Measurements from ENCODE around the gene ZMIZ1.
"Not testable (repeated sequence)": the region's sequence is repeated elsewhere in the genome, so short reads cannot be mapped to it uniquely, and the experiment has no call there.

Gene ZMIZ1

DNA sequence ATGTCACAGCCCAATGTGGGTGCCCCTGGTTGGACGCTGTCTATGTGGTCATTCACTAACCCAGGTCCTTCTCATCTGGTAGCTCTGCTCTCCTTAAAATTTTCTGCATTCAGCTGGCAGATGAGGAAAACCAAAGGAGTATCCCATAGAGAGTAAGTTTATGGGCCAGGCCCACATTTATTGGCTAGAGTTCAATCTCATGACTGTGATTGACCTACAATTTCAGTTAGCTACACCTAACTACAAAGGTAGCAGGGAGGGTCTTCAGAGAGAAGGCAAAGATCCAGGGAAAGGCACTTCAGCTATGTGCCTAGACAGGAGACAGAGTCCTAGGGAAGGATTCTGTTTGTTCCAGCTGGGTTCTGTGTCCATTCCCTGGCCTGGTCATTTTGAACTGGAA lies 254.8 kb downstream of the ZMIZ1 start:
- no peak for DNase-seq (ENCODE audit: low spot score)

DNA sequence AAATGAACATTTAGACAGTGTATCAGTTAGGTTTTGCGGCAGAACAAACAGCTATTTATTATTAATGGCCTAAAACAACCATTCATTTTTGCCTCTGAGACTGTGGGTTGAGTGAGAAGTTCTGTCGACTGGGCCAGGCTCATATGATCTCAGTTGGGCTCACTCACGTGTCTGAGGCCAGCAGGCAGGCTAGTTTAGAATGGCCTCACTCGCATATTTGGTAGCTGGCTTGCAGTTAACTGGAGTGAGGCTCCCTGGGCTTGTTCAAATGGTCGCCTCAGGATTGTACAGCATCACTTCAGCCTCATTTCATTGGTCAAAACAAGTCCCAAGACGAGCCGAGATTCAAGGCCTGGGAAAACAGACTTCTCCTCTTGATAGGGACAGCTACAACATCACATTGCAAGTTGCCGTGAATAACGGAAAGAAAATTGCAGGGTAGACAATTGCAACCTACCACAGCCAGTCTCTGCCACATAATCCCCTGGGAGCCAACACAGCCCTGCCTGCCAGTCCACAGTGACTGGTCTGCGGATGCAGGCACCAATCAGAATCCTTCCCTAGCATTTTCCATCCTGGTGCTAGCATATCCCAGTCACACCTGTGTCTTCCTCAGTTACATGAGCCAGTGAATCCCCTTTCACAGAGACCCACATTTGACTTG lies 255.4 kb downstream of the ZMIZ1 start:
- DNase-seq (ENCODE audit: low spot score): no peak

DNA sequence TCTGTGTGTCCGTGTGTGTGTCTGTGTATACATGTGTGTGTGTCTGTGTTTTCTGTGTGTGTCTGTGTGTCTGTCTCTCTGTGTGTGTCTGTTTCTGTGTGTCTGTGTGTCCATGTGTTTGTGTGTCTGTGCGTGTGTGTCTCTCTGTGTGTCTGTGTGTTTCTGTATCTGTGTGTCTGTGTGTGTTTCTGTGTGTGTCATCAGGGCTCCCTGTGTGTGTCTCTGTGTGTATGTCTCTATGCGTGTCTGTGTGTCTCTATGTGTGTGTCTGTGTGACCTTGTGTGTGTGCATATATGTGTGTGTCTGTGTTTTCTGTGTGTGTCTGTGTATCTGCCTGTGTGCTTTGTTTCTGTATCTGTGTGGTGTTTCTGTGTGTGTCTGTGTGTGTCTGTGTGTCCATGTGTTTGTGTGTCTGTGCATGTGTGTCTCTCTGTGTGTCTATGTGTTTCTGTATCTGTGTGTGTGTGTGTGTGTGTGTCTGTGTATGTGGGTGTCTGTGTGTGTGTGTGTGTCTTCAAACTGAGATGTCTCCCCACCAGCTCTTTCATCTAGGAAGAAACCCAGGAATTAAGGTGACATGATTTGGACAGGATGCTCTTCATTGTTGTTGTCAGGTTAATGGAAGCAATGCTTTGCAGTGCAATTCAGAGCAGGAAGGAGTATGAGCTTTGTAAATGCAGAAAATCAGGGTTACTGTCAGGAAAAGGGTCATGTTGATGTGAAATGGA lies 257.8 kb downstream of the ZMIZ1 start:
- DNase-seq (ENCODE audit: low spot score): no peak

DNA sequence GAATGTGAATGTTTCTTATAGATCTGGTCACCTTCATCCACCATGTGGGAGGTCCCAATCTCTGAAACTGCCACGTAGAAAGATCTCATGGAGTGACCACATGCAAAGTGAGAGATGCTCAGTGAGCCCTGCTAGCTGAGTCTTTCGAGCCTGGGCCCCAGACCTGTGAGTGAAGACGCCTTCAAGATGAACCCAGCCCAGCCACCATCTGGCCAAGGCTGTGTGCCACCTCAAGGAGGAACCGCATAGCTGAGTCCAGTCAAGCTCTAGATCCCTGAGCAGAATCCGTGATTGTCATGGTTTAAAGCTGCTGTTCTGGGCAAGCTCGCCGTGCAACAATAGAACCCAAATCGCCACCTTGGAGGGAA lies 258.3 kb downstream of the ZMIZ1 start:
- no peak for DNase-seq (ENCODE audit: low spot score)

DNA sequence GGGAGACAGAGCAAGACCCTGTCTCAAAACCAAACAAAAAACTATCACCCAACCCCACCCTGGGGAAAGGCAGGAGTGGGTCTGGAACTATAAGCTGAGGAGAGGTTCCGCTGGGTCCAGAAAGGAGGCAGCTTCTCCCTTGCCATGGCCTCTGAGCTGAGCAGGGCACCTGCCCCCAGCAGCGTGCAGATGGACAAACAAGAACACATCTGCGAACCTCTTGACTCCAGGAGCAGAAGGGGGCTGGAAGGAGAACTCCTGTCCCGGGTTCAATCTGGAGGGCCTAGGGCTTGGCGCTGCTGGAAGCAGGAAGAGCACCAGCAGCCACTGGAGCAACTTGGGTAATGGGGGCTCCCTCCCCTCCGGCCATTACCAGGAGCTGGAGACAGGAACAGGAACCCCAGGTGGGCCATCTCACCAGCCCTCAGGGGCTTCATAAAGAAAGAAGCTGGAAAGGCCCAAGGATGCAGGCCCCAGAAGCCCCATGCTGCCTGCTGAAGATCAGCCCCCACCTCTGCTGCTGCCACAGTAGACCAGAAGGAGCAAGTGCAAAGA lies 259.5 kb downstream of the ZMIZ1 start:
- no peak for DNase-seq (ENCODE audit: low spot score)

DNA sequence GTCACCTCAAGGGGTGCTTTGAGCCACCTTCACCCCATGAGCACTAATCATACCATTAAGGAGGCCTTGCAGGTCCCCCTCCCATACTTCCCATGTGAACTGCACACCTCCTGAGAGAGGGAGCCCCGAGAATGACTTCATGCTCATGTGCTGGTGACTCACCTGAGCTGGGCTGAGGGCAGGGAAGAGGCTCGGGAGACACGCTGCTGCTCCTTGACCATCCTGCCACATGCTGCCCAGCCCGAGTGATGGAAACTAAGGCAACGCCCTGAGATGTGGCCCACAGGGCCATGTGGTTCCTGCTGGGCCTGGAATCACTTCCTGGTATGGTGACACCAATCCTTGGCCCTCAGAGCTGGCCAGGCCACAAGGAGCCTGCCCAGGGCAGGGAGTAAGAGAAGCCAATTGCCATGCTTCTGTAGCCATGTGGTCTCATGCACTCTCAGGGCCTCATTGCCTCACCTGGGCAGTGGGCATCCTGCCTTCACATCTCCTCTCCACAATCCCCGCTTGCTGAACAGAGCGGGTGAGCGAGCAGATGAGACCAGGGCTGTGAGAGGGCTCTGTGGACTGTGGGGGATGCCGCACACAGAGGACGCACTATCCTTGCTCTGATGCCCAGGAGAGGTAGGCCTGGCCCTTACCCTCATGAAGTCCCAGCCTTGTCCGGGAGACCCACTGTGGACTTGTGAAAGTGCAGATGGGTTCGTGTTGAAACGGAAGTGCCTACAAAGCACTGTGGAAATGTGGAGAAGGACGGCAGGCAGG lies 260.2 kb downstream of the ZMIZ1 start:
- DNase-seq (ENCODE audit: low spot score): no peak

DNA sequence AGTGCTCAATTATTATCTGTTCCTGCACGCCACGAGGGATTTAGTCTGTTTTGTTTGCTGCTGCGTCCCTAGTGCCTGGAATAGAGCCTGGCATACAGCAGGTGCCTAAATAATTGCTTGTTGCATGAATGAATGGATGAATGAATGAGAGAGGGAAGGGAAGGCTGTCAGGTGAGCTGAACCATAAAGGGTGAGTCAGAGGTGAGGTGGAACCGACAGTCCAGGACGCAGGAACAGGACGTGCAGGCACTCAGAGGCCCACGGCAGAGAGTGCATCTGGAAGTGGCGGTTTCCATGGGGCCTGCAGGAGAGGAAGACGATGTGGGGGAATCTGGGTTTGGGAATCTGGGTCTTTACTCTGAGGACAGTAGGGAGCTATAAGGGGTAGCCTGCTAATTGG lies 260.8 kb downstream of the ZMIZ1 start:
- no peak for DNase-seq (ENCODE audit: low spot score)

DNA sequence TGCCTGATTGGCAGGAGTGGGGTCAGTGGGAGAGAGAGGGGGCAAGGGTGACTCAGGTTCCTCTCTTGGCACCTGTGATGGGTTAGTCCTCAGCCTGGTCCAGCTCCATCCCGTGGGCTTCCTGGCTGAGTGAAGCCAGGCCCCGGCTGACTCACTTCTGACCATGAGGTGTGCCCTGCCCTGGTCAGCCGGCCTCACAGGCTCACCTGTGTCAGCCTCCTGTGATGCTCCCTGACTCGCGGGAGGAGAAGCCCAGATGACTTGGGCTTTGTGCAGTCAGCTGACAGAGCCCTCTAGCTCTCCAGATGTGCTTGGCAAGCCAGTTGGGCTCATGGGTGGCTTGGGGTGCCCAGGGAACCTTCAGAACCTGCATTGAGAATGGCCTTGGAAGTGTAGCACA lies 262.5 kb downstream of the ZMIZ1 start:
- no peak for DNase-seq (ENCODE audit: low spot score)

DNA sequence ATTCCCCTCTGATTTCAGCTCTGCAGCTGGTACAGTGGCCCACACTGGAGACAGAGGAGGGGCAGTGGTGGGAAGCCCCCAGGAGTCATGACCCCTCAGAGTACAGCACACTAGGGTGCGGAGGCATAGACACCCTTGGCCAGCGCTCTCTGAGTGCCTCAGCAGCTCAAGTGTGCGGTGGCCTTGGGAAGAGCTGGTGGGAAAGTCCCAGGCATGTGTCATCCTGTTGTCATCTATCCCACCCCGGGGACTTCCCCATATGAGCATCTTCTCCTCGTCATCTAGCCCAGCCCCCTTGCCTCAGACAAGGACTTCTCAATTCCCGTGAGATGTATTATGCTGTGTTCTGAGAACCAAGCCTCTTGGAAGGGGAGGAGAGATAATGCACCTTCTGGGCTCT lies 262.9 kb downstream of the ZMIZ1 start:
- DNase-seq (ENCODE audit: low spot score): no peak

DNA sequence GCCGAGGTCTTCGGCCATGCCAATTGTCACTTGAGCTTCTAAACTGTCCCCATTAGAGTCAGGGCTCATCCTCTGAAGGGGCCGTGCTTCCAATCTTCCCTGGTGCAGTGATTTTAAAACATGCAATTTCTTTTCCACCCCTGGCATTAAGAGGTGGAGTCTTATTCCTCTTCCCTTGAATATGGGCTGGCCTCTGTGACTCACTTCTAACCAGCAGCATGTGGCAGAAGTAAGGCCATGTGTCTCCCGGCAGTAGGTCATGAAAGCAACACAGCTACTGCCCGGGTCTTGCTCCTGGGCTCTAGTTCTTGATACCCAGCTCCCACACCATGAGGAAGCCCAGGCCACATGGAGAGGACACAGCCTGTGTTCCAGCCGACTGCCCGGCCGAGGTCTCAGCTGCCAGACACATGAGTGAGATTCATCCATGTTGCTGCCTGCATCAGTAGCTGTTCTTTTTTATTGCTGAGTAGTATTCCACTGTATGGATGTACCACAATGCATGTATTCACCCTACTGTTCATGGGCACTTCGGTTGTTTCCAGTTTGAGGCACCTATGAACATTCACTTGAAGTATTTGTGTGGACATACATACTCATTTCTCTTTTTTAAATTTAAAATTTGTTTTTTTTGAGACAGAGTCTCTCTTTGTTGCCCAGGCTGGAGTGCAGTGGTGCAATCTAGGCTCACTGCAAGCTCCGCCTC lies 264.0 kb downstream of the ZMIZ1 start:
- not testable (repeated sequence) for DNase-seq (ENCODE audit: low spot score)

DNA sequence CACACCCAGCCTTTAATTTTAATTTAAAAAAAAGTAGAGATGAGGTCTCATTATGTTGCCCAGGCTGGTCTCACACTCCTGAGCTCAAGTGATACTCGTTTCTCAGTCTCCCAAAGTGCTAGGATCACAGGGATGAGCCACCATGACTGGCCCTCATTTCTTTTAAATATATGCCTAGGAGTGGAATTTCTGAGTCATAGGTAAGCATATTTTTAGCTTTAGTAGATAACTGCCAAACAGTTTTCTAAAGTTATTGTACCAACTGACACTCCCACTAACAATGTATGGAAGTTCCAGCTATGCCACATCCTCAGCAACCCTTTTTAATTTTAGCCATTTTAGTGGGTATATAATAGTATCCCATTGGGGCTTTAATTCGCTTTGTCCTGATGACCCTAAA lies 264.7 kb downstream of the ZMIZ1 start:
- DNase-seq (ENCODE audit: low spot score): no peak

DNA sequence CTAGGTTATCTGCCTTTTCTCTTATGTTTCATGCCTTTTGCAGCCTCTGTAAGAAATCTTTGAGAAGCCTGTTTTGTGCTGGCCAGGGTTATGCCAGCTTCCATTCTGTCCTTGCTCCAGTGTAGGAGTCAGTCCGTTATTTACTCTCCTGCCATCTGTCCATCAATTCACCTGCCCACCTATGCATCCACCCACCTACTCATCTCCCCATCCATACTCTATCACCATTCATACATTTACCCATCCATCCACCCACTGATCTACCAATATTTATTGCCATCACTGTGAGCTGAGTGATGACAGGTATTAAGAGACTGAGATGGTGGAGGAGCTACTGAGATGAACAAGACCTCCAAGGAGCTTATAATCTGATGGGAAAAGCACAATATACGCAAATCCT lies 265.8 kb downstream of the ZMIZ1 start:
- no peak for DNase-seq (ENCODE audit: low spot score)

DNA sequence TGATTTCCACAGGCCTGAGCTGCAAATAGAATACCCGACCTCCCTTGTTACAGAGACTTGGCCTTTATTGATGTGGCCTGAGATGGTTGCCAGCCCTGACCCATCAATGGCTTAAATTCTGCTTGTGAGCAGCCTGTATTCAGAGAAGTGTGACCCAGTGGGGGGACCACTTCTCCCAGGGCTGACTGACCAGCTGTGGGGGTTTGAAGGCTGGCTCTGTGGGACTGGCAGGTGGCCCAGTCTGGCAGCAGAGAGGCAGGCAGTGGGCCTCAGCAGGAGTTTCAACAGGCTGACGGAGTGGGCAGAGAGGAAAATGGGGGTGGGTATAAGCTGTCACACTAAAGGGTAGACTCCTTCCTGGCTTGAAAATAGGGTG lies 266.3 kb downstream of the ZMIZ1 start:
- DNase-seq (ENCODE audit: low spot score): peak; percentile 86

DNA sequence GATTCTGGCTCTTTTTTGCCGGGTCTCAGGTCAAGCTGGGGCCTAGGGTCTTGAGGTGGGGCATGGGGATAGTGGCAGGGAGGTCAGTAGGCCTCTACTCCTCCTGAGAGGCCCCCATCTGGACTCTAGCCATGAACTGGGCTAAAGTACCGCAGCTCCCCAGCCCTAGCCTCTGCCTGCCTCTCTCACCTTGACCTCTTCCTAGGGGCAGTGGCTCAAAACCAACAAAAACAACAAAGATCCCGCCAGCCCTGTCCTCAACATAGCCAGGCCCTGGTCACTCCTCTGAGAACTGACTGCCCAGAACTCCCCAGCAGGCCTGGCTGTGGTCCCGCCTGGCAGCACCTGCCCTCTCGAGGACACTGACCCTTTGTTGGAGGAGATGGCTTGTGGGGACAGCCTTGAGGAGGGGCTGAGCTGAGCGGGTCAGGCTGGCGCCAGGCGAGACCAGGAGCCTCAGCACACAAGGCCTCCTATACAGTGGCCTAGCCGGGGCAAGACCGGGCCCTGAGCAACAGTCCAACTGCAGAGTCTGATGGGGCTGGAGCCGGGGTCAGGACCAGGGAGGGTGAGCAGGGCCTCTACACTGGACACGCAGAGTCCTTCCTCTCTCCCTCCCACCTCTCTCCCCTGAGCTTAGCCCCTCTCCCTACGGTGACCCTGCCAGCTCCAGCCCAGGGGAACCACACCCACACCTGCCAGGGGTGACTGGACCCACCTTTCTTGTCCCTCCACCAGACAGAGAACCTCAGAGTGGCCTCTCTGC lies 266.9 kb downstream of the ZMIZ1 start:
- DNase-seq (ENCODE audit: low spot score): peak; percentile 98

DNA sequence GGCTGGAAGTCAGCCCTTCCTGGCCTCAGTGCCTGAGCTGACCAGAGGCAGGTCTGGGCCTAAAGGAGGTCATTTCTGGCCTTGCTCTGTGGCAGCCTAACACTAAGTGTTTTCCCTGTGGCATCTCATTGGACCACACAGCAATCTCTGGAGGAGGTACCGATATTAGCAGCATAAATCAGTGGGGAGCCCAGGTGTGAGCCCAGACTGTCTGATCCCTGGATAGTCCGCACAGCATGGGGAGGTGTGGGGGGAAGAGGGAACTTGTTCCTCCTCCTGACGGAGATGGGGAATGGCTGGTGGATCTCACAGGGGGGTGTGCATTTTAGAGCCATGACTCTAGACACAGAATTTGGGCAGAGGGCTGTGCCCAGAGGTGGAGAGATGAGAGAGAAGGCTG lies 267.5 kb downstream of the ZMIZ1 start:
- DNase-seq (ENCODE audit: low spot score): no peak

DNA sequence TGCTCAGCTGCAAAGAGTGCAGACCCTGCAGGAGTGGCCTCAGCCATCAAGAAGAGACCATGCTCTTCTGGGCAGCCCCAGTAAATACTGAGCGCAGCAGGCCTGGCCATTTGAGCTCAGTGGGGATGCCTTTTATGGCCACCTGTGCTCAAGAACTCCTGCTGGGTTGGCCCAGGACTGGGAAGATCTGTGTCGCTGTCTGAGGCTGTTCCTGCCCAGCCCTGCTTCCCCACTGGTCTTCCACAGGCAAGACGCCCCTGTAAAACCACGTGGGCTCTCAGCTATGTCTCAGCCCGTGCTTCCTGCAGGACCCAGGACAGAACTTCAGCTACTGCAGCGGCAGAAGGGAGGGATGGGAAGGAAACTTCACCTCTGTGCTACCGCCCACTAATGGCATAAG lies 268.0 kb downstream of the ZMIZ1 start:
- DNase-seq (ENCODE audit: low spot score): no peak

DNA sequence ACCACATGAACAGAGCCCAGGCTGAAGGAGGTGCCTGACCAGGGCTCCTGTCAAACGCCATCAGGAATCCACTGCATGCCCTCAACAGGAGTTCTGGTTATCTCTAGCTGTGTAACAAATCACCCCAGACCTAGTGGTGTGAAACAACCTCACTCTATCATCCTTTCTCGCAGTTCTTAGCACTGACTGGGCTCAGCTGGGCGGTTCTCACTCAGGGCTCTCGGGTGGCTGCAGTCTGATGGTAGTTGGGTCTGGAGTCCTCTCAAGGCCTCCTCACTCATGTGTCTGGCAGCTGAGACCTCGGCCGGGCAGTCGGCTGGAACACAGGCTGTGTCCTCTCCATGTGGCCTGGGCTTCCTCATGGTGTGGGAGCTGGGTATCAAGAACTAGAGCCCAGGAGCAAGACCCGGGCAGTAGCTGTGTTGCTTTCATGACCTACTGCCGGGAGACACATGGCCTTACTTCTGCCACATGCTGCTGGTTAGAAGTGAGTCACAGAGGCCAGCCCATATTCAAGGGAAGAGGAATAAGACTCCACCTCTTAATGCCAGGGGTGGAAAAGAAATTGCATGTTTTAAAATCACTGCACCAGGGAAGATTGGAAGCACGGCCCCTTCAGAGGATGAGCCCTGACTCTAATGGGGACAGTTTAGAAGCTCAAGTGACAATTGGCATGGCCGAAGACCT lies 269.2 kb downstream of the ZMIZ1 start:
- DNase-seq (ENCODE audit: low spot score): not testable (repeated sequence)

DNA sequence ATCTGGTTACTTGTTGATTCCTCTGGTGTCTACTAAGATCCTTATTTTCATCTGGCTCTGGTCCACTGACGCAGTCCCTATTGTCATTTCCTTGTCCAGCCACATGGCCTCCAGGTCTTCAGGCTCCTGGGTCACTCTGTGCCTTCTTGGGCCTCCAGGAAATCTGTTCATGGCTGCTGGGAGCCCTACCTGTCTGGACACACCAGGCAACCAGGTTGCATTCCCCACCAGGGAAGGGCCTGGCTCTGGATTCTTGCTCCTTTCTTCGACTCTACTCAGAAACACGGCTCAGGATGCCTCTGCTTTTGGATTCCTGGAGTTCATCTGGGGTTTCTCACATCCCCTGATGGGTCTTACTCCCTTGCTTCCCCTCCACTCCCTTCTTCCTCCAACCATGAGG lies 270.5 kb downstream of the ZMIZ1 start:
- DNase-seq (ENCODE audit: low spot score): no peak

DNA sequence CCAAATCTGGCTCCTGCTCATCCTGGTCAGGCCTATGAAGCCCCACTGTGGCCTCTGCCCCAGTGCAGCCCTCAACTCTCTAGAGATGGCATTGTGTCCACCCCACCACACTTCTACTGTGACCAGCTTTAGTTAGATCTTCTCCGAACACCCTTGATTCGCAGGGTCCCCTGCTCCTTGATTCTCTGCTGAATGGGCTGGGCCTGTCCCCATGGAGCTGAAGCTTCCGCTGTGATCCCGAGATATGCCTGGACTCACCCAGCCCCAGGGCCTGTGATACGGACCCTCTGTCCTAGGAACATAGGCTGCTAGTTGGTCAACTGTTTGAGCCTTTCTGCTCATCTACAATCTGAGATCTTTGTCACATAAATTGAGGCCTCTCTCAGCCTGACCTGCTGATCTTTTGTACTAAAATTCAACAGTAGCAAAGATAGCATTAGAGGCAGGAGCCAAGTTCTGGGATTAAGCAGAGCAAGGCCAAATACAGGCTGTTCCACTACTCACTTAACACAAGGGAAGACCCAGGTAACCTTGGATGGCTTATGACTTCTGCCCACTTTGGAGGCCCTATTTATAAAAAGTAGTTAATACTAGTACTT lies 272.0 kb downstream of the ZMIZ1 start:
- DNase-seq (ENCODE audit: low spot score): no peak

DNA sequence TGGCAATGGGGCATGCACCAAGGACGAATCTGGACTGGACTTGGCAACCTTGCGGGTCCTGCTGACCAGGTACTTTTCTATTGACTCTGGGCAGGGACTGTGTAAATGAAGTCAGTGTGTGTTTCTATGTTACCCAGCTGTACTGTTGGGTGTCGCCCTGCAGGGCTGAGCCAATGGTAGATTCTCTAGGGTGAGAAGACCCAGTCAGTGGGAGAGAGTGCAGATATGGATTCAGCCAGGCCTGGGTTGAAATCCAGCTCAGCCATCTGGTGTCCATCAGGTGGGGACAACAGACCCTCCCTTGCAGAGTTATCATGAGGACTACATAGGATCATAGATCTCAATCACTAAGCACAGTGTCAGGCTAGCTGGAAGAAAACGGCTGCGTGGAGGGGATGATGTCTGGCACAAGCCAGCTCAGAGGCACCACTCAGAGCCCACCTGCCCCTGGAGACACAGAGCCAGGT lies 273.6 kb downstream of the ZMIZ1 start:
- no peak for DNase-seq (ENCODE audit: low spot score)
